Measurements from ENCODE around the gene OR2B2. TPM values are rescaled to one million over a fixed set of nuclear protein-coding genes. Genes with fewer than 3 reads are reported as not detected.

Gene OR2B2
- total RNA-seq, 1 experiment from 2014 or later: not detected

GRCh38 chr6:27873021-27873940, 38.9 kb downstream of the OR2B2 start (continued):
- TF ChIP-seq, protein P1, sequence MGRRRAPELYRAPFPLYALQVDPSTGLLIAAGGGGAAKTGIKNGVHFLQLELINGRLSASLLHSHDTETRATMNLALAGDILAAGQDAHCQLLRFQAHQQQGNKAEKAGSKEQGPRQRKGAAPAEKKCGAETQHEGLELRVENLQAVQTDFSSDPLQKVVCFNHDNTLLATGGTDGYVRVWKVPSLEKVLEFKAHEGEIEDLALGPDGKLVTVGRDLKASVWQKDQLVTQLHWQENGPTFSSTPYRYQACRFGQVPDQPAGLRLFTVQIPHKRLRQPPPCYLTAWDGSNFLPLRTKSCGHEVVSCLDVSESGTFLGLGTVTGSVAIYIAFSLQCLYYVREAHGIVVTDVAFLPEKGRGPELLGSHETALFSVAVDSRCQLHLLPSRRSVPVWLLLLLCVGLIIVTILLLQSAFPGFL (CRISPR knock-in tag; IDR thresholded peaks at IDR 0.05; ENCODE audit: borderline replicate concordance): no peak
- TF ChIP-seq EMX1 (CRISPR knock-in tag; IDR thresholded peaks at IDR 0.05) (peak; percentile 96), ZNF232 (CRISPR knock-in tag; IDR thresholded peaks at IDR 0.05) (0 out of 2 replicates have a peak, but pooled peaks have one; percentile 19), ATF6 (CRISPR knock-in tag; IDR thresholded peaks at IDR 0.05) (no peak), IRF2 (CRISPR knock-in tag; IDR thresholded peaks at IDR 0.05; ENCODE audit: borderline replicate concordance, low read depth) (0 out of 2 replicates have a peak, but pooled peaks have one; percentile 69), ATF1 (CRISPR knock-in tag; IDR thresholded peaks at IDR 0.05) (0 out of 2 replicates have a peak, but pooled peaks have one; percentile 55), CREB1 (CRISPR knock-in tag; IDR thresholded peaks at IDR 0.05) (peak; percentile 77; the same call in 1 of the 2 replicates), ARID4B (CRISPR knock-in tag; IDR thresholded peaks at IDR 0.05; ENCODE audit: borderline replicate concordance) (peak; percentile 97), TEAD1 (CRISPR knock-in tag; IDR thresholded peaks at IDR 0.05) (peak; percentile 83; the same call in 1 of the 2 replicates)
- TF ChIP-seq, protein P2, sequence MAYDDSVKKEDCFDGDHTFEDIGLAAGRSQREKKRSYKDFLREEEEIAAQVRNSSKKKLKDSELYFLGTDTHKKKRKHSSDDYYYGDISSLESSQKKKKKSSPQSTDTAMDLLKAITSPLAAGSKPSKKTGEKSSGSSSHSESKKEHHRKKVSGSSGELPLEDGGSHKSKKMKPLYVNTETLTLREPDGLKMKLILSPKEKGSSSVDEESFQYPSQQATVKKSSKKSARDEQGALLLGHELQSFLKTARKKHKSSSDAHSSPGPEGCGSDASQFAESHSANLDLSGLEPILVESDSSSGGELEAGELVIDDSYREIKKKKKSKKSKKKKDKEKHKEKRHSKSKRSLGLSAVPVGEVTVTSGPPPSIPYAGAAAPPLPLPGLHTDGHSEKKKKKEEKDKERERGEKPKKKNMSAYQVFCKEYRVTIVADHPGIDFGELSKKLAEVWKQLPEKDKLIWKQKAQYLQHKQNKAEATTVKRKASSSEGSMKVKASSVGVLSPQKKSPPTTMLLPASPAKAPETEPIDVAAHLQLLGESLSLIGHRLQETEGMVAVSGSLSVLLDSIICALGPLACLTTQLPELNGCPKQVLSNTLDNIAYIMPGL (CRISPR knock-in tag; IDR thresholded peaks at IDR 0.05): peak; percentile 83

GRCh38 chr6:27872642-27873020, 39.6 kb downstream of the OR2B2 start:
- Mint-ChIP-seq H3K27me3 (ENCODE audit: low read depth) (no peaks in the 10 kb centered on the region), H3K27ac (peak overlapping the region; percentile 99), H3K9me3 (no peaks in the 10 kb centered on the region), H3K36me3 (no peaks in the 10 kb centered on the region; the same call in 1 of the 2 replicates), H3K4me1 (peaks cover 49% of the 10 kb centered on the region), H3K4me3 (peak overlapping the region; percentile 94)
- ChIA-PET POLR2A (interaction anchor here (0.5 to 12.2 kb wide), 37 partner anchors 7 to 1851 kb away, joined by 3 to 817 read pairs (median 6); a partner anchor contains a TSS), CTCF (interaction anchor here (1.4 to 2.7 kb wide), 3 partner anchors 18 to 48 kb away, joined by 4 to 13 read pairs (median 6); a partner anchor contains a TSS)
- TF ChIP-seq CDX4 (CRISPR knock-in tag; IDR thresholded peaks at IDR 0.05; ENCODE audit: borderline replicate concordance) (0 out of 2 replicates have a peak, but pooled peaks have one; percentile 10), ZNF425 (CRISPR knock-in tag; conservative IDR thresholded peaks at IDR 0.05) (peak; percentile 71; the same call in 1 of the 2 replicates), NFE2L1 (CRISPR knock-in tag; IDR thresholded peaks at IDR 0.05) (no peak)
- ATAC-seq: no peak
- DNase-seq (ENCODE audit: low spot score): no peak

Data from WTC11 (cell line).